AG04449 (cell line): Measurements from ENCODE around the gene MALRD1.

ENCODE experiments used
- CTCF ChIA-PET: fragments of 350-600 bp; formaldehyde crosslinking; extraction: SDS; loops from one replicate; lab custom pipeline; 2021; ENCODE audit warnings: antibody characterized with exemption; lab: Yijun Ruan, JAX
- POLR2A ChIA-PET: fragments of 400-600, 350-600 bp; formaldehyde crosslinking; extraction: SDS; loops from one replicate; lab custom pipeline; 2020; ENCODE audit warnings: antibody characterized with exemption, inconsistent platforms; lab: Yijun Ruan, JAX
- DNase-seq: peaks from one replicate; pipeline ENCODE4 v3.0.0-alpha.2; 2010; ENCODE audit warnings: low read depth, low spot score
- H3K4me3 ChIP-seq: 2 replicates; pipeline ENCODE4 v1.5.1; 2011; ENCODE audit warnings: low read depth, mild to moderate bottlenecking, control low read depth, low read length
- TF ChIP-seq, protein P1 (sequence below): IDR thresholded peaks from one replicate; pipeline ENCODE4 v1.5.1; 2011; ENCODE audit warnings: mild to moderate bottlenecking, moderate library complexity, low read length, control low read depth, inconsistent platforms; ENCODE audit not compliant: insufficient read depth; ENCODE audit errors: missing control alignments

Gene MALRD1

DNA sequence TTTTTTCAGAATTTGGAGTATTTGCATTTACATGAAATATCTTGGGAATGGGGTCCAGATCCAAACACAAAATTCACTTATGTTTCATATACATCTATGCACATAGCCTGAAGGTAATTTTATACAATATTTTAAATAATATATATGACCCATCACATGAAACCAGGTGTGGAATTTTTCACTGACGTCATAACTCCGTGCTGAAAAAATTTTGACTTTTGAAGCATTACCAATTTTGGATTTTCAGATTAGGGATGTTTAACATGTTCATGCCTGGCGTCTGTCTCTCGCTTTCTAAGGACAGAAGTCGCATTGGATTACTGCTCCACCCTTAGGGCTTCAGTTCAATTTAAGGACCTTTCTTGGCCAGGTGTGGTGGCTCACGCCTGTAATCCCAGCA is 418.1 kb downstream of the MALRD1 start:
- DNase-seq = no peak
- no peak overlapping the region for H3K4me3 ChIP-seq
- TF ChIP-seq, protein P1, sequence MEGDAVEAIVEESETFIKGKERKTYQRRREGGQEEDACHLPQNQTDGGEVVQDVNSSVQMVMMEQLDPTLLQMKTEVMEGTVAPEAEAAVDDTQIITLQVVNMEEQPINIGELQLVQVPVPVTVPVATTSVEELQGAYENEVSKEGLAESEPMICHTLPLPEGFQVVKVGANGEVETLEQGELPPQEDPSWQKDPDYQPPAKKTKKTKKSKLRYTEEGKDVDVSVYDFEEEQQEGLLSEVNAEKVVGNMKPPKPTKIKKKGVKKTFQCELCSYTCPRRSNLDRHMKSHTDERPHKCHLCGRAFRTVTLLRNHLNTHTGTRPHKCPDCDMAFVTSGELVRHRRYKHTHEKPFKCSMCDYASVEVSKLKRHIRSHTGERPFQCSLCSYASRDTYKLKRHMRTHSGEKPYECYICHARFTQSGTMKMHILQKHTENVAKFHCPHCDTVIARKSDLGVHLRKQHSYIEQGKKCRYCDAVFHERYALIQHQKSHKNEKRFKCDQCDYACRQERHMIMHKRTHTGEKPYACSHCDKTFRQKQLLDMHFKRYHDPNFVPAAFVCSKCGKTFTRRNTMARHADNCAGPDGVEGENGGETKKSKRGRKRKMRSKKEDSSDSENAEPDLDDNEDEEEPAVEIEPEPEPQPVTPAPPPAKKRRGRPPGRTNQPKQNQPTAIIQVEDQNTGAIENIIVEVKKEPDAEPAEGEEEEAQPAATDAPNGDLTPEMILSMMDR = no peak
- POLR2A ChIA-PET = no interaction called here
- CTCF ChIA-PET = no interaction called here

DNA sequence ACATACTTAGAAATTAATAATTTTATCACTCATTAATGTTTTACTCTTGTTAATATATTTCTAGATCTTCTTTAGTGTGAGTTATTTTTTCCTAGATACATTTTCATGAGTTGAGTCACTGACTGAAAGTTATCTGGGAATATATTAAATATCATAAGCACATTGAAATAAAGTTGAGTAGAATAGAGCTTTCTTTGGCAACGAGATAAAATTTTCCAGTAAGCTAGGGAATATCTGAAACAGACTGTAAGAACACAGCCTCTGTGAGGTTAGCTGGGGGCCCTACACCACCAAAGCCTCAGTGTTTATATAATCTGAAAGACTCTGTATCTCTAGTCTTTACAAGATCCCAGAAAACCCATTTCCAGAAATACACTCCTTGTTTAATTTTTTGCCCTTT is 419.8 kb downstream of the MALRD1 start:
- POLR2A ChIA-PET = no interaction called here
- CTCF ChIA-PET = no interaction called here
- TF ChIP-seq, protein P1 = no peak

DNA sequence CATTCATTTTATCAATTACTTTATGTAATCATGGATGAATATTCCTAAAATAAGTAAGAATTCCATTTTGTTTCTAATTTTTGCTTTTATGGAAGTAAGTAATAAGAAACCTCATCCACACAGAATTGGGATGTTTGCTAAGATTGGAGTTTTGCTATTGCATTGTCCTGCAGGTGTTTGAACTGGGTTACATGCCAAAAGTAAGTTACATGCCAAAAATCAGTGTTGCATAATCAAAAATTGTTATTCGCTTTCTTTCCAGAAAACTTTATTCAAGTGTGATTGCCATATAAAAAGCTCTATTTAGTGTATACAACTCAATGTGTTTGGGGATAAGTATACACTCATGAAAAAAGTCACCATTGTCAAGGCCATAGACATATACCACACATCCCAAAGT is 420.9 kb downstream of the MALRD1 start:
- TF ChIP-seq, protein P1 = no peak
- CTCF ChIA-PET = no interaction called here
- POLR2A ChIA-PET = no interaction called here
- DNase-seq = no peak
- H3K4me3 ChIP-seq = no peak overlapping the region

More for the DNA sequence above, 419.8 kb downstream of the MALRD1 start:
- DNase-seq = no peak
- no peak overlapping the region for H3K4me3 ChIP-seq

DNA sequence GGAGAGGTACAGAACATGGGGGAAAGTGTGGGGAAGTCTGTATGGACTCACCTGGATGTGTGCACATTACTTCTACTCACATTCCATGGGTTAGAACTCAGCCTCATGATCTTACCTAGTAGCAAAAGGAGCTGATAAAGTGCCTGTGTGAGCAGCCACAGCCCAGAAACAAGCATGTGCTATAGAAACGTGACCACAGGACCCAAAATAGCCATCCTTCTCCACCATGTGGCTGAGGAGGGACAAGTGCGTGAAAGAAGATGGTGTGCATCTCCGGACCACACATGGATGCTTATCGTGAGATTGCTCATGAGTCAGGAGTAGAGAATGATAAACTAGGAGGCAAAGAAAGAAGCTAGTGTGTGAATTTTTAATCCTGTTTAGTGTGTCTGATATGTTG is 431.3 kb downstream of the MALRD1 start:
- TF ChIP-seq, protein P1 = no peak
- no peak for DNase-seq
- ChIA-PET CTCF (no interaction called here), POLR2A (no interaction called here)
- no peak overlapping the region for H3K4me3 ChIP-seq

DNA sequence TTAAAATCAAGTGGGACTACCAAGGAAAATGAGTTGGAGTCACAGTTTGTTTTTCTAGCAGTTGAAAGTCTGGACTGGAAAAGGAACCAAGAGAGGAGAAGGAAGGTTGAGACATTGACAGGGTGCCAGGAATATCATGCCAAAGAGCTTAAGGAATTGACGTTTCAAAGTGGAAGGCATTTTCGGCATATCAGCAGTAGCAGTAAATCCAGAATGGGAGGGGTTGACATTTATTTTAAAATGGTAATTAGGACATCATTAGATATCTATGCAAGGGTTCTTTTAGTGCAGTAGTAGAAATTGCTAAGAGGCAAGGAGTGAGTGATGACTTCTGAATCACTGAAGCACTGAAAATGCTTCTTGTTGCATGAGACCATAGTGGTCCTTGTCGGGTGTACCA is 431.8 kb downstream of the MALRD1 start:
- CTCF ChIA-PET = no interaction called here
- TF ChIP-seq, protein P1 = no peak
- DNase-seq = no peak
- POLR2A ChIA-PET = no interaction called here
- no peak overlapping the region for H3K4me3 ChIP-seq

DNA sequence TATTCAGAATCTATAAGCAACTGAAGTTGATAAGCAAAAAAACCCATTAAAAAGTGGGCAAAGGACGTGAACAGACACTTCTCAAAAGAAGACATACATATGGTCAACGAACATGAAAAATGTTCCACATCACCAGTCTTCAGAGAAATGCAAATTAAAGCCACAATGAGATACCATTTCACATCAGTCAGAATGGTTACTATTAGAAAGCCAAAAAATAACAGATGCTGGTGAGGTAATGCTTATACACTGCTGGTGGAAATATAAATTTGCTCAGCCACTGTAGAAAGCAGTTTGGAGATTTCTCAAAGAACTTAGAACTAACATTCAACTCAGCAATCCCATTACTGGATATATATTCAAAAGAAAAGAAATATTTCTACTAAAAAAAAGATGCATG is 434.8 kb downstream of the MALRD1 start:
- H3K4me3 ChIP-seq = no peak overlapping the region
- ChIA-PET CTCF (no interaction called here), POLR2A (no interaction called here)
- TF ChIP-seq, protein P1 = no peak
- no peak for DNase-seq
